Measurements from ENCODE around the gene HYDIN.
"Not testable (repeated sequence)": the region's sequence is repeated elsewhere in the genome, so short reads cannot be mapped to it uniquely, and the experiment has no call there.

HYDIN gene

GRCh38 chr16:70822734-70823133, 407.8 kb downstream of the HYDIN start:
- not testable (repeated sequence) for DNase-seq

GRCh38 chr16:70818088-70818487, 412.4 kb downstream of the HYDIN start:
- not testable (repeated sequence) for DNase-seq

GRCh38 chr16:70809392-70810060, 421.0 kb downstream of the HYDIN start:
- no peak for DNase-seq

GRCh38 chr16:70808371-70808770, 422.2 kb downstream of the HYDIN start:
- no peak for DNase-seq

GRCh38 chr16:70805787-70806186, 424.7 kb downstream of the HYDIN start:
- DNase-seq = no peak

GRCh38 chr16:70805380-70805779, 425.1 kb downstream of the HYDIN start:
- DNase-seq = no peak

- no peak for DNase-seq
Observed at GRCh38 chr16:70804734-70805169, 425.8 kb downstream of the HYDIN start.

GRCh38 chr16:70804153-70804733, 426.3 kb downstream of the HYDIN start:
- no peak for DNase-seq

GRCh38 chr16:70803319-70803718, 427.2 kb downstream of the HYDIN start:
- no peak for DNase-seq

GRCh38 chr16:70801611-70802010, 428.9 kb downstream of the HYDIN start:
- no peak for DNase-seq

GRCh38 chr16:70800781-70801480, 429.6 kb downstream of the HYDIN start, which contains the start of gene VAC14:
VAC14 (minus strand) TSS chr16:70801158; CDS start chr16:70800900, 258 bp downstream.
- peak; percentile 83 for DNase-seq

GRCh38 chr16:70800311-70800710, 430.2 kb downstream of the HYDIN start:
- peak; percentile 4 for DNase-seq

GRCh38 chr16:70796301-70796700, 434.2 kb downstream of the HYDIN start:
- no peak for DNase-seq

- no peak for DNase-seq
Observed at GRCh38 chr16:70795296-70795912, 435.1 kb downstream of the HYDIN start.

- no peak for DNase-seq
Observed at GRCh38 chr16:70793851-70794502, 436.5 kb downstream of the HYDIN start.

GRCh38 chr16:70790815-70791214, 439.7 kb downstream of the HYDIN start:
- DNase-seq = no peak

- DNase-seq = no peak
Observed at GRCh38 chr16:70789595-70790447, 440.7 kb downstream of the HYDIN start.

- no peak for DNase-seq
Observed at GRCh38 chr16:70788668-70789594, 441.6 kb downstream of the HYDIN start.

GRCh38 chr16:70786020-70786755, 444.3 kb downstream of the HYDIN start:
- DNase-seq = no peak
